ENCODE data around the gene ACTA2.

ACTA2 gene

DNA sequence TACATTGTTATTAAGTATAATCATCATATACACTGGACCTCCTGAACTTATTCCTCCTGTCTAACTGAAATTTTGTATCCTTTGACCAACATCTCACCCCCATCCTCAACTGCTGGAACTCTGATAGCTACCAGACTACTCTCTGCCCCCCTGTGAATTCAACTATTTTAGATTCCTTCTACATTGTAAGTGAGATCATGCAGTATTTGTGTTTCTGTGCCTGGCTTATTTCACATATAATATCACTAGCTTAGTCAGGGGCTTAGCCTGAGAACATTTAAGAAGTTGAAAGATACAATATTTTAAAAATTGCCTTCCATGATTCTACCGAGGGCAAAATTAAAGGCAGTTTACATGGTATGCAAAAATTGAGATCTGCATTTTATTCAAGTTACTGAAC lies 45.7 kb downstream of the ACTA2 start:
- TF ChIP-seq, protein P1, sequence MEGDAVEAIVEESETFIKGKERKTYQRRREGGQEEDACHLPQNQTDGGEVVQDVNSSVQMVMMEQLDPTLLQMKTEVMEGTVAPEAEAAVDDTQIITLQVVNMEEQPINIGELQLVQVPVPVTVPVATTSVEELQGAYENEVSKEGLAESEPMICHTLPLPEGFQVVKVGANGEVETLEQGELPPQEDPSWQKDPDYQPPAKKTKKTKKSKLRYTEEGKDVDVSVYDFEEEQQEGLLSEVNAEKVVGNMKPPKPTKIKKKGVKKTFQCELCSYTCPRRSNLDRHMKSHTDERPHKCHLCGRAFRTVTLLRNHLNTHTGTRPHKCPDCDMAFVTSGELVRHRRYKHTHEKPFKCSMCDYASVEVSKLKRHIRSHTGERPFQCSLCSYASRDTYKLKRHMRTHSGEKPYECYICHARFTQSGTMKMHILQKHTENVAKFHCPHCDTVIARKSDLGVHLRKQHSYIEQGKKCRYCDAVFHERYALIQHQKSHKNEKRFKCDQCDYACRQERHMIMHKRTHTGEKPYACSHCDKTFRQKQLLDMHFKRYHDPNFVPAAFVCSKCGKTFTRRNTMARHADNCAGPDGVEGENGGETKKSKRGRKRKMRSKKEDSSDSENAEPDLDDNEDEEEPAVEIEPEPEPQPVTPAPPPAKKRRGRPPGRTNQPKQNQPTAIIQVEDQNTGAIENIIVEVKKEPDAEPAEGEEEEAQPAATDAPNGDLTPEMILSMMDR (IDR thresholded peaks at IDR 0.05; ENCODE audit: borderline replicate concordance, insufficient read depth, low read depth, low read length), result no peak
- no peak overlapping the region for H3K4me3 ChIP-seq (ENCODE audit: low read depth, low read length)

DNA sequence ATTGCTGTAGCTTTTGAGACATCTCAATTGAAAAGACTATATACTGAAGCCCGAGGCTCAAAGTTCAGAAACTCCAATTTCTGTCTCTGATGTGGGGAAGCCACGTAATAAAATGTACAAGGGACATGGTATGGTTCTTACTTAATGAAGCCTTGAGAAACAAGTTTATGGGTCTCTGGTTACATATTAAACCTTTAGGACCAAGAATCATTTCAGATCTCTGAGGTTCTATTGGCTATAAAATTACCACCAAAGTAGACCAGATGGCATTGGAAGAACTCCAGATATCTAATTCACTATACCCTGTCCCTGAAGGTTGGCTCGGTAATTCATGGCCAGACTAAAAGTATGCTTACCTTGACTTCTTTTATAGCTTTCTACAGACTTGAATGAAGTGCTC lies 48.9 kb downstream of the ACTA2 start:
- TF ChIP-seq, protein P1 (IDR thresholded peaks at IDR 0.05; ENCODE audit: borderline replicate concordance, insufficient read depth, low read depth, low read length), result no peak

DNA sequence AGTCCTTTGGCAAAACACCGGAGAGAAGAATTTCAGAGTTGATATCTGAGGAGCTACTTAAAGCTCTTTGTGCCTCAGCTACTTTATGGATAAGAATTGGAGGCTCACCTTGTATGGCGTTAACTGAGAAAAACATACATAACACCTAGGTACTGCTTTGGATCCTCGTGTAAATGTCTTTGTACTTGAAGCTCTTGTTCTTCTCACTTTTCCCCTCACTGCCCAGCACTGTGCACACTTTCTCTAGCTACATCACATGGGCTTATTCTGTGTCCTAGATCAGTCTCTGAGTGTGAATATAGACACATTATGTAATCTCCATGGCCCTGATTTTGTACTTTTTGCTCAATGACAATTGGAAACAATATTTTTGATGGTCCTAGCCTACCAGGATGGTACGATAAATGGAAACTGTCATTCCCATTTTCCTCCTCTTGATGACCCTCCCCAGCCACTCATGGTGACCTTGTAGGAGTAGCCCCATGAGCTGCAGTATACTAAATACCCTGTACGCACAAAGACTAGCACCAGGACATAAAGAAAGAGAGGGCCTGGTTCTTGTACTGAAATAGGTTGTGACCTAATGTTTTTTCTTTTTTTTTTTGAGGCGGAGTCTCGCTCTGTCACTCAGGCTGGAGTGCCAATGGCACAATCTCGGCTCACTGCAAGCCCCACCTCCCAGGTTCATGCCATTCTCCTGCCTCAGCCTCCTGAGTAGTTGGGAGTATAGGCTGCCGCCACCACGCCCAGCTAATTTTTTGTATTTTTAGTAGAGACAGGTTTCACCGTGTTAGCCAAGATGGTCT lies 50.4 kb downstream of the ACTA2 start:
- H3K4me3 ChIP-seq (ENCODE audit: low read depth, low read length), result no peak overlapping the region
- TF ChIP-seq, protein P1 (IDR thresholded peaks at IDR 0.05; ENCODE audit: borderline replicate concordance, insufficient read depth, low read depth, low read length), result no peak

More for the DNA sequence above, 48.9 kb downstream of the ACTA2 start:
- no peak overlapping the region for H3K4me3 ChIP-seq (ENCODE audit: low read depth, low read length)

DNA sequence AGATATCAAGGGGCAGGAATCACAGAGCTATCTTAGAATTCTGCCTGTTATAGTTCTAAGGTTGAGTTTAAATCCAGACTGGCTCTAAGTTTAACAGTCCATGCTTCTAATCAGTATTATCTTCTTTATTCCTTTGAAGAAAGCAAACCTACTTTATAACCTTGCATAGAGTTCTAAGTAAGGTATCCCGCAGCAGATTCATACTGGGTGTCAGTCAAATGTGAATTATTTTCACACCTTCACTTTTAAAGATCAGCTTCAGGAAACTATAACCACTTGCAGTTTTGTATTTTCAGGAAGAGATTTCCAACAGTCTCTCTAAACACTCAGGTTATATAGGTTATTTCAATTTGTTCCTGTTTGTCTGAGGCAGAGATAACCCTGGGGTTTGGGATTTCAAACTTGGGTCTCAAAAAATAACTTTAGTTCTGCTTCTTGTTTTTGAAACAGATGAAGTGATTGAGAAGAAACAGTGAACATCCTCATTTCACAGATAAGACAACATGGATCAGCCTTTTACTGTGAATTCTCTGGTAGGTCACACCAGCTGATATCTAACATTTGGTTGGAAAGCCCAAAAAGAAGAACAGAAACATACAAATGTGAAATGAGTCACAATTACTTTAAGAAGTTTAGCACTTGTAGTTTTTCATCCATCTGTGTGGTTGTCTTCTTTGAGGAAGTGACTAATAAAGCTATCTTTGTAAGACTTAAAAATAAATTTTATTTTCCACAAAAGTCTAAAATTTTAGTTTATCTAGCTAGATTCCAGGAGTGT lies 51.2 kb downstream of the ACTA2 start:
- TF ChIP-seq, protein P1 (IDR thresholded peaks at IDR 0.05; ENCODE audit: borderline replicate concordance, insufficient read depth, low read depth, low read length), result no peak
- no peak overlapping the region for H3K4me3 ChIP-seq (ENCODE audit: low read depth, low read length)

DNA sequence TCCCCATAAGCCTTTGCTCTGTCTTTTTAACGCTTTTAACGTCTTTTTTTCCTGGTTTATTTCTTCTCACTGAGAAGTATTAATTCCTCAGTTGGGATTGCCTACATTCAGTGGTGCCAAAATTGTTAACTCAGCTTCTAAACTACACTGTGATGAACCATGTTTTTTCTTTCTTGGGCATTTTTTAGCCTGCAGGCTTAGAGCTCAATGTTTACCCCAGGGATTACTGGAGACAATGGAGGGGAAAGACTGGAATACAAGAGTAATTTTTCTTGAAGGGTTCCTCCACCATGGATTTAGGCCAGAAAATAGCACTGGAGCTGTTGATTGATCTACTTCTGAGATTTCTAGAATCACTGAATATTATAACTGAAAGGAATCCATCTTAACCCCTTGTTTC lies 52.7 kb downstream of the ACTA2 start:
- H3K4me3 ChIP-seq (ENCODE audit: low read depth, low read length), result no peak overlapping the region
- TF ChIP-seq, protein P1 (IDR thresholded peaks at IDR 0.05; ENCODE audit: borderline replicate concordance, insufficient read depth, low read depth, low read length), result no peak

DNA sequence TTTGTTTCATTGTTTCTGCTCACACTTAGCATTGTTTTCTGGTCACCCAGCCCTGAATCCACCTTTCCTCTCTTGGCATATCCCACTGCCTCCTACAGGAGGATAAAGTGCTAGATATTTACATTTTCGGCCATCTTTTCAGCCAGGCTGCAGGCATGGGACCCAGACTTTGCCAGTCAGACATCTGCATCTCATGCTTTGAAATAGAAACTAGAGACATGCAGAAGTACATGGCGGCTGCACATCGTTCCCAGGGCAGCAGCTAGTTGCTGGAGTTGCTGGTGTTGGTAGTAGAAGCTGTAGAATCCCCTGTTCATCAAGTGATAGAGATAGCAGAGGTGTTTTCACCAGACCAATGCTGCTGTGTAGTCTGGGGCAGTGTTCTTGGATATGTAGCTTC lies 53.8 kb downstream of the ACTA2 start:
- H3K4me3 ChIP-seq (ENCODE audit: low read depth, low read length), result no peak overlapping the region
- TF ChIP-seq, protein P1 (IDR thresholded peaks at IDR 0.05; ENCODE audit: borderline replicate concordance, insufficient read depth, low read depth, low read length), result no peak
